ENCODE data around the gene ZNF561. TPM values are rescaled to one million over a fixed set of nuclear protein-coding genes. Genes with fewer than 3 reads are reported as not detected.
"Not testable (repeated sequence)": the region's sequence is repeated elsewhere in the genome, so short reads cannot be mapped to it uniquely, and the experiment has no call there.

Gene ZNF561
- 49.1 TPM for total RNA-seq

DNA sequence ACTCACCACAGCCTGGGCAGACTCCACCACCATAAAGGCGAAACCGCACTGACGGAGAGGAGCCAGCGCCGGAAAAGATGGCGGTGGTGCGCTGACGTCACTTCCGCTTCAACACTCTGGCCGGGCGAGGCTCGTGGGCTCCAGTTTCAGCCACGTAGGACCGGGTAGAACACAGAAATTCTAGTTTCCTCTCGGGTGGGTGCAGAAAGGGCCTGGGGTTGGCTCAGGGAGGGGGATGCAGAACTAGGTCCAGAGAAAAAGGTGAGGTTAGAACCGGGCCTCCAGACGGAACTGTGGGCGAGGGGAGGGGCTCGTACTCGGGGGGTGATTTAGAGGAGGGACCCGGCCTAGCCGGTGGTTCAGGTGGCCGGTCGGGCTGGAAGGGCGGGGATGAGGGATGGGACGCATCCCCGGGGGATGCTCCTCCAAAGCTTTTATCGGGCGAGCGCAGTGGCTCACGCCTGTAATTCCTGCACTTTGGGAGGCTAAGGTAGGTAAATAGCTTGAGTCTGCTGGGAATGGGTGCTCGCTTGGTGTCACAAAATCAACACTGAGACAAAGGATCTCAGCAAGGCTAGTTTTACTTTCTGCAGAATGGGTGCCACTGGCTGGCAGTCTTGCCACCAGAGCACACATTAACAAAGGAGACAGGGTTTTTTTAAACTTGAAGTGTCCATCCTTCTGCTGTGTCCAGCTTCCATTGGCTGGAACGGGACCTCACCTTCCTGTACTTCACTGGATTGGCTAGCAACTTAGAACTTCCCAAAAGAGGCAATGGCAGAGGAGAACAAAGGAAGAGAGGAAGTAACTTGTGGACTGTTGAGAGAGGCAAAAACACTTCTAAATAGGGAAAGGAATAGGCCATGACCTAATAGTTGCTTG, at the start of gene ZNF561:
ZNF561 (minus strand) TSS at position 77 of the 882 bp plus-strand sequence. CDS start 1,776 bp downstream, outside the sequence.
- peak; percentile 95 for DNase-seq

GRCh38 chr19:9668544-9668943, 47.5 kb upstream of the ZNF561 start:
- DNase-seq, result no peak

GRCh38 chr19:9667898-9668297, 46.9 kb upstream of the ZNF561 start:
- no peak for DNase-seq

DNA sequence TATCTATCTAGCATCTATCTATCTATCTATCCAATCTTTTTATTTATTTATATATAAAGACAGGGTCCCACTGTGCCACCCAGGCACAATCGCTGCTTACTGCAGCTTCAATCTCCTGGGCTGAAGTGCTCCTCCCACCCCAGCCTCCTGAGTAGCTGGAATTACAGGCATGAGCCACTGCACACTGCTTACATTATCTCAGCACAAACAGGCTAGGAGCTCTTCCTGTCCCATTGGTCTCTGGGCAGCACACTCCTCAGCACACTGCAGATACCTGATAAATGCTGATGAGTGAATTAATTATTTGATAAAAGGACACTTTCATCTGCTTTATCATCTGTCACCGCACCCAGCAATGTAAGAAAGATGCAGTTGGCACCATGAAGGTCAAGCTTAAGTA, 37.7 kb upstream of the ZNF561 start:
- no peak for DNase-seq

GRCh38 chr19:9653066-9653555, 32.1 kb upstream of the ZNF561 start:
- DNase-seq, result not testable (repeated sequence)

DNA sequence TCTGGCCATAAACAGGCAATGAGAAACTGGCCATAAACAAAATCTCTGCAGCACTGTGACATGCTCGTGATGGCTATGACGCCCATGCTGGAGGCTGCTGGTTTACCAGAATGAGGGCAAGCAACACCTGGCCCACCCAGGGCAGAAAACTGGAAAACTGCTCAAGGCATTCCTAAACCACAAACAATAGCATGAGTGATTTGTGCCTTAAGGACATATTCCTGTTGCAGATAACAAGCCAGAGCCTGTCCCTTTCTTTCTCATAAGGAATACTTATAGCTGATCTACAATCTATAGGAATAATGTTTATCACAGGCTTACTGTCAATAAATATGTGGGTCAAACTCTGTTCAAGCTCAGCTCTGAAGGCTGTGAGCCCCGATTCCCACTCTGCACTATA, 30.4 kb upstream of the ZNF561 start:
- DNase-seq, result not testable (repeated sequence)

DNA sequence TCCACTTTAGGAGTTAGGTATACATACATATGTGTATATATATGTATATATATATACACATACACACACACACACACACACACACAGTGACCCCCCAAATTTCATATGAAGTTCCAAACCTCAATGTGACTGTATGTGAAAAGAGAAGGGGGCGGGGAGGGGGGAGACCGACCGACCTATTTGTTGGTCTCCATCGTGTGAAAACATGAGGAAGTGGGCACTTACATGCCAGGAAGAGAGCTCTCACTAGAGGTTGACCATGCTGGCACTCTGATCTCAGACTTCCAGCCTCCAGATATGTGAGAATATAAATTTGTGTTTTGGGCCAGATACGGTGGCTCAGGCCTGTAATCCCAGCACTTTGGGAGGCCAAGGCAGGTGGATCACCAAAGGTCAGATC, 29.3 kb upstream of the ZNF561 start:
- no peak for DNase-seq

DNA sequence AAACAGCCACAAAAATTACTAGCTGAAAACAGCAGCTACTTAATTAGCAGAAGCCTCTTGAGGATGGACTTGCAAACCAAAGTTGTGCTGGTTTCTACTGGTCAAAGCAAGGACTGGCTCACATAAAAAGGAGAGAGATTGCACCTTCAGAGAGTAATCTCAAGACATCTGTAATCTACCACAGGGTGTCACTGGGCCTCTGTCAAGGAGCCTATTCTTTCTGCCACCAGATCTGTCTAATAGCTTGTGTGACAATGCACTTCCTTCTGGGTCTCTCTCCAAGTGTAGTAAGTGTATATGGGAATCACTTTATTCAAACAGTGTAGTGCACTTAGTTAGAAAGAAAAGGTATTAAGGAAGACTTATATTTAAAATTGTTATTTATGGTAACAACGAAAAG, 24.4 kb upstream of the ZNF561 start:
- no peak for DNase-seq

DNA sequence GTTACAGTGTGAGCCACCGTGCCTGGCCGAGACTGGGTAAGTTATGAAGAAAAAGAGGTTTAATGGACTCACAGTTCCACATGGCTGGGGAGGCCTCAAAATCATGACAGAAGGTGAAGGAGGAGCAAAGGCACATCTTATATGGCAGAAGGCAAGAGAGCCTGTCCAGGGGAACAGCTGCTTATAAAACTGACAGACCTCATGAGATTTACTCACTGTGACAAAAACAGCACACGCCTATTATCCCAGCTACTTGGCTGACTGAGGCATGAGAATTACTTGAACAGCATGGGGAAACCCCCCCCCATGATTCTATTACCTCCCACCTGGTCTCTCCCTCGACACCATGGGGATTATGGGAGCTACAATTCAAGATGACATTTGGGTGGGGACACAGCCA, 23.4 kb upstream of the ZNF561 start:
- DNase-seq, result no peak

GRCh38 chr19:9641810-9642209, 20.8 kb upstream of the ZNF561 start:
- DNase-seq, result no peak

DNA sequence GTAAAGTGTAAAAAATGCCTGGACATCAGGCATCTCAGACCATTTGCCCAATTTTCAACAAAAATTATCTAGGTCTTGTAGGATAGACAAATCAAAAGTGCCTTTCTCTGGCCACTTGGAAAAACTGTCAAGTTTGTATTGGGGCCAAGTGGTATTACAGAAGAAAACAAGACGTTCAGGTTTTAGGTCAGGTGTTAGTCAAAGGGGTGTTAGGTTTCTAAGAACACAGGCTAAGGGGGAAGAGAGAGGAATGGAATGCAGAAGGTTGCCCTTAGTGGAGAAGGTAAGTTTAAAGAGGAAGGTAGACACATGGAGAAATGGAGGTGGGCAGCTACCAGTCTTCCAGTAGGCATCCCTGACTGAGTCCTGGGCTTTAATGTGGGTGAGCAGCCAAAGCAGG, 19.9 kb upstream of the ZNF561 start:
- no peak for DNase-seq

GRCh38 chr19:9636018-9636417, 15.0 kb upstream of the ZNF561 start:
- no peak for DNase-seq

DNA sequence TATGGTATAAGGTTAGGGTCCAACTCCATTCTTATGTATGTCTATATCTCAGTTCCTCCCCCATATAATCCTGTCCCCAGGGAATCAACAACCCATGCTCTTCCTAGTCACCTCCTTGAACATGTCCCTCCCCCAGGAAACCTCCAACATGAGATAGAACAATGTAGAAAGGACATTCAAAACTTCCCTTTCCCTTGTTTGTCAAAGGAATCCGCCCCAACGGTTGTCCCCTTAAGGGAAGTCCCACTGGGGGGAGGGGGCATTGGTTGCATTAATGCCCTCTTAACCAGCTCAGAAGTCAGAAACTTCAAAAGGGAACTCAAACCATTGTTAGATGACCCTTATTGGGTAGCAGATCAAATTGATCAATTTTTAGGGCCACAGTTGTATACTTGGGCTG, 6.8 kb upstream of the ZNF561 start:
- DNase-seq, result no peak

DNA sequence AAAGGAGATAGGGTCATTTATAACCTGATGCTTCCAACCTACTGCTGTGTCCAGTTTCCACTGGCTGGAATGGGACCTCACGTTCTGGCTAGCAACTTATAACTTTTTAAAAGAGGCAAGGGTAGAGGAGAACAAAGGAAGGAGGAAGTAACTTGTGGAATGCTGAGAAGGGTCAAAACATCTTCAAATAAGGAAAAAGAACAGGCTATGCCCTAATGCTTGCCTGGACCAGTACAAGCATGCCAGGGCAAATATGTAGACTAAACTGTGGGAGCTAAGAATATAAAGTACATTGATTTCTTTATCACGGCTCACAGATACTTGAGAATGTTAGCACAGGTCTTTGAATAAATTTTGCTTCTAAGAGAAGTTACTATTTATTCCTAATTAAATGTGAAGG, 1.5 kb upstream of the ZNF561 start:
- DNase-seq, result peak; percentile 18

DNA sequence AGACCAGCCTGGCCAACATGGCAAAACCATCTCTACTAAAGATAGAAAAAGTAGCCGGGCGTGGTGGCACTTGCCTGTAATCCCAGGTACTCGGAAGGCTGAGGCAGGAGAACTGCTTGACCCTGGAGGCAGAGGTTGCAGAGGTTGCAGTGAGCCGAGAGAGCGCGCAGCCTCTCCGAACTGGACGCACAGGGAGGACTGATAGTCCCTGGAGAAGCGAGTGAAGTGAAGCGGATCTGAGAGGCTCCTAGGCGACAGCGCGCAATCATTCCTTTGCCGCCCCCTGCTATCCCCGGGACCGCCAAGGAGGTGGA, 233 bp downstream of the ZNF561 start:
- no peak for DNase-seq

DNA sequence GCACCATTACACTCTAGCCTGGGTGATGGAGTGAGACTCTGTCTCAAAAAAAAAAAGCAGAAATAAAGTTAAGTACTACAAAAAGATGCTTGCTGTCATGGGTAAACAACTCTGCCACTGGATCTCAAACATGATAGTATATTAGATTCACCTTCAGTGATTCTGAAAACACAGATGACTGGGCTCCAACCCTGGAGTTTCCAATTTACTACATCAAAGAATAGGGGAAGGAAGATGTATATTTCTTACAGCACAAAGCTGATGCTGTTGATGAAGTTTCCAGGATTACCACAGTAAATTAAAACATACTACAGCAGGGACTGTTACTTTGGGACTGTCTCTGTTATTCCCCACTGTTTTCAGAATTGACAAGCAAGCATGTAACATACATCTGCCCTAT, 5.2 kb downstream of the ZNF561 start:
- no peak for DNase-seq

DNA sequence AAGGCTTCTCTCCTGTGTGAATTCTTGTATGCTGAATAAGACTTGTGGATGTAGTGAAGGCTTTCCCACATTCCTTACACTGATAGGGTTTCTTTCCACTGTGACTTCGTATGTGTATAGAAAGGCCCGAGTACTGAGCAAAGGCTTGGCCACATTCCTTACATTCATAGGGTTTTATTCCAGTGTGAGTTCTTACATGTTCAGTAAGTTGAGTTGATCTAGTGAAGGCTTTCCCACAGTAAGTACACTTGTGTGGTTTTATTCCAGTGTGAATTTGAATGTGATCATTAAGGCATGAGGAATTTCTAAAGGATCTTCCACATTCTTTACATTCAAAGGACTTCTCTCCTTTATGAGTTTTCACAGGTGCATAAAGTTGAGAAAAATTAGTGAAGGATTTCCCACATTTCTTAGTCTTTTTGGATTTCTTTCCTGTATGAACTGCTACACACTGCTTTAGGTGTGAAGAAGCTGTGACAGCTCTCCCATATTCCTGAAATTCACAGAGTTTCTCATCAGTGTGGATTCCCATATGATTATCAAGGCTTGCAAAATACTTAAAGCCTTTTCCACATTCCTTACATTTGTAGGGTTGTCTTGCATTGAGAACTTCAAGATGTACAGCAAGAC, 10.4 kb downstream of the ZNF561 start:
- DNase-seq, result no peak

DNA sequence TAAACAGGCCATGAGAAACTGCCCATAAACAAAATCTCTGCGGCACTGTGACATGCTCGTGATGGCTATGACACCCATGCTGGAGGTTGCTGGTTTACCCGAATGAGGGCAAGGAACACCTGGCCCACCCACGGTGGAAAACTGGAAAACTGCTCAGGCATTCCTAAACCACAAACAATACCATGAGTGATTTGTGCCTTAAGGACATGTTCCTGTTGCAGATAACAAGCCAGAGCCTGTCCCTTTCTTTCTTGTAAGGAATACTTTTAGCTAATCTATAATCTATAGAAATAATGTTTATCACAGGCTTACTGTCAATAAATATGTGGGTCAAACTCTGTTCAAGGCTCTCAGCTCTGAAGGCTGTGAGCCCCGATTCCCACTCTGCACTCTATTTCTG, 12.1 kb downstream of the ZNF561 start:
- DNase-seq, result no peak

- no peak for DNase-seq
These were observed 24.0 kb downstream of the ZNF561 start for GRCh38 chr19:9597027-9597426.

DNA sequence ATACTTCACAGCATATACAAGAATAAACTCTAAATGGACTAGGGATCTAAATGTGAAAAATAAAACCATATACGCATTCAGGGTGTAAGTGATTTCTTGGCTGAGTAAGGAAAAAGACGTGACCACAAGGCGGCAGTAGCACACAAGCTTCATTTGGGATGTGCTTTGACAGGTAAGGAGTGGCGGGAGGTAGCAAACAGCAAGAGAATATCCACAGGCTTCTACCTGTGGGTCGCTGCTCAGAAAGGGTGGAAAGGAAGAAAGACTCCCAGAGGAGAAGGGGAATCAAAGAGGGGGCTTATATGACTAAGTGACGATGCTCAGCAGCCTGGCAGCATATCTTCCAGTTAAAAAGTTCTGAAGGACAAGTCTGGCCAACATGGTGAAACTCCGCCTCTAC, 34.3 kb downstream of the ZNF561 start:
- DNase-seq, result peak; percentile 76

GRCh38 chr19:9584073-9584833, 36.8 kb downstream of the ZNF561 start, which contains the start of gene ZNF121:
Gene ZNF121 (minus strand): TSS chr19:9584504. CDS start chr19:9568097, 16,407 bp downstream.
- peak; percentile 95 for DNase-seq

GRCh38 chr19:9582081-9582725, 38.8 kb downstream of the ZNF561 start:
- DNase-seq, result not testable (repeated sequence)
